ENCODE measurements around the gene NODAL. TPM values are rescaled to one million over a fixed set of nuclear protein-coding genes. Genes with fewer than 3 reads are reported as not detected.

Gene NODAL
- total RNA-seq, 4 donors from 2014 or later = not detected

DNA sequence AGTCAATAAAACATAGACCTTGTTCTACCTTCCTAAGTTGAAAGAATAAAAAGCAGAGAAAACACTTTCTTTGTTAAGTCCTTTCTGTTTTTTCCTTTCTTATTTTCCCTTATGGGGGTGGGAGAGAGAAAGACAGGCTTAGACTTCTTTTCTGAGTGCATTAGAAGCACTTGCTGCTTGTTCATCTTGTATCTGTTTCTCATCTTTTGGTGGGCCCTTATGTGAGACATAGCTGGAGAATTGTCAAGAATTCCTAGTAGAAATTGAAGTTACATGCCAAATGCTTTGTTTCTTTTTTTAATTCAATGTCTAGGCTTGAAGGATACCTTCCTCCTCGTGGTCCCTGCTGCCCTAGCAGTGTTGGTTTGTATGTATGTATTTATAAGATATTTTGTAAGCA, 30.9 kb downstream of the NODAL start:
- H3K4me1 ChIP-seq = peaks cover 5 to 70% (median 26%) of the 10 kb centered on the region in 3 donors
- TF ChIP-seq POLR2A (IDR thresholded peaks at IDR 0.05) = no peak
- TF ChIP-seq, protein P1, sequence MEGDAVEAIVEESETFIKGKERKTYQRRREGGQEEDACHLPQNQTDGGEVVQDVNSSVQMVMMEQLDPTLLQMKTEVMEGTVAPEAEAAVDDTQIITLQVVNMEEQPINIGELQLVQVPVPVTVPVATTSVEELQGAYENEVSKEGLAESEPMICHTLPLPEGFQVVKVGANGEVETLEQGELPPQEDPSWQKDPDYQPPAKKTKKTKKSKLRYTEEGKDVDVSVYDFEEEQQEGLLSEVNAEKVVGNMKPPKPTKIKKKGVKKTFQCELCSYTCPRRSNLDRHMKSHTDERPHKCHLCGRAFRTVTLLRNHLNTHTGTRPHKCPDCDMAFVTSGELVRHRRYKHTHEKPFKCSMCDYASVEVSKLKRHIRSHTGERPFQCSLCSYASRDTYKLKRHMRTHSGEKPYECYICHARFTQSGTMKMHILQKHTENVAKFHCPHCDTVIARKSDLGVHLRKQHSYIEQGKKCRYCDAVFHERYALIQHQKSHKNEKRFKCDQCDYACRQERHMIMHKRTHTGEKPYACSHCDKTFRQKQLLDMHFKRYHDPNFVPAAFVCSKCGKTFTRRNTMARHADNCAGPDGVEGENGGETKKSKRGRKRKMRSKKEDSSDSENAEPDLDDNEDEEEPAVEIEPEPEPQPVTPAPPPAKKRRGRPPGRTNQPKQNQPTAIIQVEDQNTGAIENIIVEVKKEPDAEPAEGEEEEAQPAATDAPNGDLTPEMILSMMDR (IDR thresholded peaks at IDR 0.05) = no peak

DNA sequence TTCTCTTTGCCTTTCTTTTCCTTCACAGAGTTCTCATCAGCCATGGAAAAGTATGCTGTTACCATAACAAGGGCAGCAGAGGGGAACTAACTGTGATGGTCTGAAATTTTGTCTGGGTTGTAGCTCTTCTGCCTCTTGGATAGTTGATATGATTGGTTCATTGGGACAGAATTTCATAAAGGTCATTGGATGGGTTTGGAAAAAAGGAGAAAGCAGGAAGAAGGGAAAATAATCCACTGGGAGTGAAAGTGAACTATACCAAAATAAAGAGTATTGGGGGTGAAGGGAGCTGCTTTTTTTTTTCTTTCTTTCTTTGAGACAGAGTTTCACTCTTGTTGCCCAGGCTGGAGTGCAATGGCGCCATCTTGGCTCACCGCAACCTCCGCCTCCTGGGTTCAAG, 31.7 kb downstream of the NODAL start:
- H3K36me3 ChIP-seq = peaks cover 0 to 8% (median 5%) of the 10 kb centered on the region in 3 donors
- H3K27me3 ChIP-seq = no peaks in the 10 kb centered on the region
- no peak overlapping the region for H3K4me3 ChIP-seq
- intact Hi-C loops (cut with DNase I) = no loop called here
- H3K27ac ChIP-seq = peak overlapping the region in 1 of 4 donors; percentile 3
- TF ChIP-seq POLR2A (IDR thresholded peaks at IDR 0.05) = no peak
- TF ChIP-seq, protein P1 (IDR thresholded peaks at IDR 0.05) = no peak
- WGBS, 2 donors = 94 to 100% methylated on average over 3 of the region's 3 CpGs
- H3K4me1 ChIP-seq = peaks cover 6 to 78% (median 26%) of the 10 kb centered on the region in 3 donors
- H3K9me3 ChIP-seq = no peaks in the 10 kb centered on the region
- DNase-seq = no peak

More for the DNA sequence above, 30.9 kb downstream of the NODAL start:
- no peak overlapping the region for H3K4me3 ChIP-seq
- no peaks in the 10 kb centered on the region for H3K9me3 ChIP-seq
- intact Hi-C loops (cut with DNase I) = no loop called here
- 23 to 30% methylated on average over 1 of the region's 1 CpG for WGBS, 2 donors
- no peak overlapping the region for H3K27ac ChIP-seq
- no peak for DNase-seq
- peaks cover 0 to 8% (median 5%) of the 10 kb centered on the region in 3 donors for H3K36me3 ChIP-seq
- H3K27me3 ChIP-seq = no peaks in the 10 kb centered on the region

DNA sequence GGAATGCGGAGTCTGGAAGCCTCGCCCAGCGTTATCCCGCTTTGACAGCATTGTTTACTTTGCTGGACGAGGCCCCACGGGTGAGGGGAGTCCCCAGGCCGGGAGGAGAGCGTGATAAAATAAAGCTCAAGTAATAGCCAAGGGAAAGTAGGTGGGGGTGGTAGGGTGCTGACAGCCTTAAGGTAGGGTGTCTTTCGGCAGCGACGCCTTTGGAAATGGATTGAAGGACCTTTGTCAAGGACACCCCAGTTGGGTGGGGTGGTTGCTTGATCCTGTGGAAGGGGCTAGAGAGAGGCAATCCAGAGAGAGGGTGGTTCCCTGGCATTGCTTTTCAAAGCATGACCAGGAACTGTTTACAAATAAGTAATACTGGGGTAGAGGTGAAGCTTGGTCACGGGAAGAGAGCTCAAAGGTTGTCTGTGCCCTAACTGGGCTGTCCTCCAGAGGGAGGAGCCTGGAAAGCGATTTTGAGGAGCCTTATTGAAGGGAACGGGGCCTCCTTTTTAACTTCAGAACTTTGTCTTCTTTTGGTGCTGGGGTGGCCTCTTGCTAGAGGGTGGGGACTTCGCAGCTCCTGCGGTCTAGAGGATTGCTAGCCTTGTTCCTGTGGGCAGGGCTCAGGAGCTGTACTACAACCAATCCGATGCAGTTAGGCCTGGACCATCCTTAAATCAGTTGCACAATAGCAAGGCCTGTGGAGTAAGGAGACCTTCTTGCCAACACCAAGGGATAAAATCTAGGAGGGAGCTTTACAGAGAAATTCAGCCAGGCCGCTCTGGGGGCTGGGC, 36.2 kb downstream of the NODAL start:
- DNase-seq = no peak
- 2 to 3% methylated on average over 16 of the region's 18 CpGs for WGBS, 2 donors
- Histone ChIP-seq H3K4me3 (peak overlapping the region; percentile 65 to 99 (median 94)), H3K27ac (peak overlapping the region; percentile 93 to 100 (median 100)), H3K9me3 (no peaks in the 10 kb centered on the region), H3K4me1 (peaks cover 6 to 58% (median 21%) of the 10 kb centered on the region in 3 donors), H3K36me3 (peaks cover 0 to 3% (median 0%) of the 10 kb centered on the region in 3 donors), H3K27me3 (no peaks in the 10 kb centered on the region)
- TF ChIP-seq, protein P1 (IDR thresholded peaks at IDR 0.05) = peak in 1 of 6 experiments; percentile 5
- TF ChIP-seq POLR2A (IDR thresholded peaks at IDR 0.05) = peak in 3 of 4 donors; percentile 36 to 62 (median 51)
- intact Hi-C loops (cut with DNase I) = no loop called here

DNA sequence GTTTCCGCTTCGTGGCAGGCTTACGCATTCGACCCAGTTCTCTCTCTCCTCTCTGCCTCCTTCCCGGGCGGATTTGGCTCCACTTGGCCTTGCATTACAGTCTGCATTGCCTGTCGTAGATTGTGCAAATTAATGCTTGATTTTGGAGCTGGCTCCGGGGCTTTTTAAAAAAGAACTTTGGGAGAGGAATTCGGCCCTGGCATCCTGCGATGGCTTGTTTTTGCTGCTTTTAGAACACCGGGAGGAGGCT, 36.8 kb downstream of the NODAL start:
- Histone ChIP-seq H3K36me3 (peaks cover 0 to 3% (median 0%) of the 10 kb centered on the region in 3 donors), H3K4me3 (peak overlapping the region; percentile 65 to 99 (median 94)), H3K27ac (peak overlapping the region; percentile 93 to 100 (median 100)), H3K27me3 (no peaks in the 10 kb centered on the region), H3K9me3 (no peaks in the 10 kb centered on the region), H3K4me1 (peaks cover 6 to 52% (median 21%) of the 10 kb centered on the region in 3 donors)
- 0% methylated on average over 3 to 11 of the region's 11 CpGs for WGBS, 2 donors
- DNase-seq = no peak
- intact Hi-C loops (cut with DNase I) = no loop called here
- no peak for TF ChIP-seq POLR2A (IDR thresholded peaks at IDR 0.05)
- TF ChIP-seq, protein P1 (IDR thresholded peaks at IDR 0.05) = no peak

DNA sequence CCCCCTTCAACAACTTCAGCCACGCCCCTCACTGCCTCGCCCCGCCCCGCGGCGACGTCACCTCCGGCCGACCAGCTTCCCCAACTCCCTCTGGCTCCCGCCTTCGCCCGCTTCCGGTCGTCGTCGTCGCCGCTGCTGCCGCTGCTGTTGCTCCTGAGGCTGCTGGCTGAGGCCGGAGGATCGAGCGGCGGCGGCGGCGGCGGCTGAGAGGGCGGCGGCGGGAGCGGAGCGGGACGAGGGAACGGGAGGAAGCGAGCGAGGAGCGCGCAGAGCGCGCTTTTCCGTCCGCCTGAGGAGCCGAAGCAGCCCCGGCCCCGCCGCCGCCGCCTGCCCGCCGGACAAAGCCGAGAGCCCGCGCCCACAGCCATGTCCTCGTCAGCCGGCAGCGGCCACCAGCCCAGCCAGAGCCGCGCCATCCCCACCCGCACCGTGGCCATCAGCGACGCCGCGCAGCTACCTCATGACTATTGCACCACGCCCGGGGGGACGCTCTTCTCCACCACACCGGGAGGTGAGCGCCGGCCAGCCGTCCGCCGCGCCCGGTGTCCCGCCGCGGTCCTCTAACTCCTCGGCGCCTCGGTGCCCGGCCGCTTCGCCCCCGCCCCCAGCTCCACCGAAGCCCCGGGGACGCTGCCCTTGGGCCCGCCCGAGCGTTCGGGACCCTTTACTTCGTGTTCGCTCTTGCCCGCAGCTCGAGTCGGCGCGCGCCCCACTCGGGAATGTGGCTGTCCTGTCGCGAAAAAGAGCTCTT, 37.3 kb downstream of the NODAL start, which contains the start of gene EIF4EBP2:
Gene EIF4EBP2 (plus strand): TSS at position 110 of the 751 bp plus-strand sequence. CDS start 257 bp downstream, at position 367.
- peak; percentile 26 to 99 (median 96) for TF ChIP-seq POLR2A (IDR thresholded peaks at IDR 0.05)
- TF ChIP-seq, protein P1 (IDR thresholded peaks at IDR 0.05) = peak in 1 of 6 experiments; percentile 15
- Histone ChIP-seq H3K27ac (peak within 1 kb of the TSS; percentile 93 to 100 (median 100)), H3K4me1 (peaks cover 6 to 47% (median 21%) of the 10 kb centered on the region in 3 donors), H3K36me3 (no peaks in the 10 kb centered on the region), H3K4me3 (peak within 1 kb of the TSS; percentile 65 to 99 (median 94)), H3K27me3 (no peaks in the 10 kb centered on the region), H3K9me3 (no peaks in the 10 kb centered on the region)
- 0% methylated on average over 3 to 14 of the region's 103 CpGs for WGBS, 2 donors
- intact Hi-C loops (cut with DNase I) = no loop called here
- peak; percentile 66 for DNase-seq
